PFSK-1 (cell line): ENCODE measurements around the gene SPATA33.

Experiments
- FOXP2 ChIP-seq: optimal IDR thresholded peaks from 2 replicates; pipeline ENCODE3; 2011; ENCODE audit warnings: borderline replicate concordance, control low read depth, inconsistent platforms; ENCODE audit not compliant: insufficient read depth; ENCODE audit errors: extremely low read length, extremely low read depth
- POLR2AphosphoS5 ChIP-seq: IDR thresholded peaks from 2 replicates; pipeline ENCODE4 v1.6.1; 2012; ENCODE audit warnings: low read depth, mild to moderate bottlenecking, control low read depth, low read length, moderate library complexity

GRCh38 chr16:89672177-89672941 lies 14.7 kb downstream of the SPATA33 start:
- no peak for TF ChIP-seq POLR2AphosphoS5
- no peak for TF ChIP-seq FOXP2
